ENCODE data around the gene MDN1.

- TF ChIP-seq, protein P1, sequence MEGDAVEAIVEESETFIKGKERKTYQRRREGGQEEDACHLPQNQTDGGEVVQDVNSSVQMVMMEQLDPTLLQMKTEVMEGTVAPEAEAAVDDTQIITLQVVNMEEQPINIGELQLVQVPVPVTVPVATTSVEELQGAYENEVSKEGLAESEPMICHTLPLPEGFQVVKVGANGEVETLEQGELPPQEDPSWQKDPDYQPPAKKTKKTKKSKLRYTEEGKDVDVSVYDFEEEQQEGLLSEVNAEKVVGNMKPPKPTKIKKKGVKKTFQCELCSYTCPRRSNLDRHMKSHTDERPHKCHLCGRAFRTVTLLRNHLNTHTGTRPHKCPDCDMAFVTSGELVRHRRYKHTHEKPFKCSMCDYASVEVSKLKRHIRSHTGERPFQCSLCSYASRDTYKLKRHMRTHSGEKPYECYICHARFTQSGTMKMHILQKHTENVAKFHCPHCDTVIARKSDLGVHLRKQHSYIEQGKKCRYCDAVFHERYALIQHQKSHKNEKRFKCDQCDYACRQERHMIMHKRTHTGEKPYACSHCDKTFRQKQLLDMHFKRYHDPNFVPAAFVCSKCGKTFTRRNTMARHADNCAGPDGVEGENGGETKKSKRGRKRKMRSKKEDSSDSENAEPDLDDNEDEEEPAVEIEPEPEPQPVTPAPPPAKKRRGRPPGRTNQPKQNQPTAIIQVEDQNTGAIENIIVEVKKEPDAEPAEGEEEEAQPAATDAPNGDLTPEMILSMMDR (IDR thresholded peaks at IDR 0.05): no peak
- TF ChIP-seq POLR2A (IDR thresholded peaks at IDR 0.05): no peak
Observed at GRCh38 chr6:89707766-89708165, 111.8 kb downstream of the MDN1 start.
